PC-3 (cell line): ENCODE measurements around the gene PLXNA4.

Experiments used
- CTCF ChIP-seq: fragments of 300-600 bp; sonication (generic); conservative IDR thresholded peaks from 2 replicates; pipeline ENCODE4 v1.5.1; 2017; ENCODE audit warnings: antibody characterized with exemption, low read depth, mild to moderate bottlenecking, low read length
- EZH2 ChIP-seq: fragments of 300-600 bp; sonication (generic); IDR thresholded peaks from one replicate; pipeline ENCODE4 v1.6.1; 2017; ENCODE audit warnings: antibody characterized with exemption, mild to moderate bottlenecking, low read length; ENCODE audit not compliant: unreplicated experiment

- TF ChIP-seq CTCF: no peak
- no peak for TF ChIP-seq EZH2
Measured at GRCh38 chr7:132364226-132364625, 212.0 kb downstream of the PLXNA4 start.
